H1 (cell line): ENCODE results near the gene TMEM163. TPM values are rescaled to one million over a fixed set of nuclear protein-coding genes. Genes with fewer than 3 reads are reported as not detected.

Experiments
- CEBPB ChIP-seq: IDR thresholded peaks from 2 replicates; pipeline ENCODE4 v1.6.1; 2012; ENCODE audit warnings: low read depth, low read length
- CHD7 ChIP-seq: fragments of 300-600 bp; sonication (generic); IDR thresholded peaks from 2 replicates; pipeline ENCODE4 v1.7.1; 2012; ENCODE audit warnings: low read length, moderate library complexity, mild to moderate bottlenecking, inconsistent platforms; ENCODE audit not compliant: insufficient replicate concordance
- CREB1 ChIP-seq: IDR thresholded peaks from 2 replicates; pipeline ENCODE4 v1.6.1; 2012; ENCODE audit warnings: inconsistent platforms
- CTBP2 ChIP-seq: IDR thresholded peaks from 2 replicates; pipeline ENCODE4 v1.7.0; 2011; ENCODE audit warnings: borderline replicate concordance, mild to moderate bottlenecking, moderate library complexity, mixed read lengths, low read length; ENCODE audit not compliant: insufficient read depth, insufficient read length
- EGR1 ChIP-seq: IDR thresholded peaks from 2 replicates; pipeline ENCODE4 v1.6.1; 2011; ENCODE audit warnings: low read depth, low read length, borderline replicate concordance
- JUND ChIP-seq: IDR thresholded peaks from 2 replicates; pipeline ENCODE4 v1.6.1; 2011; ENCODE audit warnings: mild to moderate bottlenecking, improper control_type of control experiment, low read length
- KDM4A ChIP-seq: IDR thresholded peaks from one replicate; pipeline ENCODE4 v1.7.1; 2012; ENCODE audit warnings: low read depth, mild to moderate bottlenecking, moderate library complexity, low read length, inconsistent platforms; ENCODE audit not compliant: severe bottlenecking
- POLR2A ChIP-seq, 2 experiments: IDR thresholded peaks; 1 replicate in 1 of 2; 2 replicates in 1 of 2; pipeline ENCODE4 v1.6.1; 2011; ENCODE audit warnings: low read depth in 2 of 2, low read length in 2 of 2, mild to moderate bottlenecking in 2 of 2; ENCODE audit errors: control extremely low read depth in 1 of 2
- RFX5 ChIP-seq: IDR thresholded peaks from 2 replicates; pipeline ENCODE4 v1.6.1; 2011; ENCODE audit warnings: low read depth, low read length, improper control_type of control experiment, borderline replicate concordance
- SIX5 ChIP-seq: IDR thresholded peaks from 2 replicates; pipeline ENCODE4 v1.6.1; 2011; ENCODE audit warnings: mild to moderate bottlenecking, low read depth, low read length
- SP4 ChIP-seq: IDR thresholded peaks from 2 replicates; pipeline ENCODE4 v1.6.1; 2012; ENCODE audit warnings: low read length, inconsistent platforms
- USF2 ChIP-seq: IDR thresholded peaks from 2 replicates; pipeline ENCODE4 v1.6.1; 2011; ENCODE audit warnings: low read length, improper control_type of control experiment
- YY1 ChIP-seq: IDR thresholded peaks from 2 replicates; pipeline ENCODE4 v1.6.1; 2011; ENCODE audit warnings: low read depth, mild to moderate bottlenecking, low read length
- polyA plus RNA-seq, 7 experiments: library from polyadenylated mRNA; depleted of rRNA in 3 of 7; stranded (reverse) in 5 of 7; unstranded in 2 of 7; fragments of >200 nt in 5 of 7; fragments of 200-250 nt in 2 of 7; gene quantifications; 1 replicate in 5 of 7; 2 replicates in 1 of 7; 4 replicates in 1 of 7; pipeline versions ENCODE4 v1.2.1 to v1.2.3, GENCODE V29; 2011 to 2013; ENCODE audit warnings: missing spikeins in 2 of 7, mixed read lengths in 2 of 7
- total RNA-seq: library from RNA; stranded (reverse); fragmentation: NEBNext Ultra II Directional; extraction: Animal tissue kit (Norgen Biotek cat#: 25700); gene quantifications from 2 replicates; pipeline ENCODE4 v1.2.1, GENCODE V29; 2021

The TMEM163 gene
- total and polyA plus RNA-seq, 2 of the 8 experiments (the other 6 are each of a cell fraction or from before 2014, with no cell fraction given) = 2.8 to 3.2 TPM

GRCh38 chr2:134573085-134573370 lies 145.8 kb downstream of the TMEM163 start (continued):
- TF ChIP-seq CHD7 (no peak), USF2 (no peak), SP4 (no peak), CTBP2 (no peak), CEBPB (no peak), CREB1 (no peak), RFX5 (no peak), YY1 (no peak), EGR1 (no peak), SIX5 (no peak), POLR2A (IDR thresholded peaks at IDR 0.05; ENCODE audit: control extremely low read depth in 1 of 2, low read depth in 2 of 2, low read length in 2 of 2) (no peak), JUND (no peak), KDM4A (no peak)
